Mesothelial cell of epicardium (in vitro differentiated cells): ENCODE data around the gene DNAI1. TPM values are rescaled to one million over a fixed set of nuclear protein-coding genes. Genes with fewer than 3 reads are reported as not detected.

Source experiments
- DNase-seq, 2 experiments: peaks; one replicate each; pipeline ENCODE4 v3.0.0; 2021; ENCODE audit warnings: low spot score in 2 of 2; ENCODE audit not compliant: unreplicated experiment in 2 of 2
- H3K27ac Mint-ChIP-seq: 2 replicates; pipeline ENCODE4 v1.8.0; 2021; ENCODE audit warnings: mixed read lengths
- H3K27me3 Mint-ChIP-seq: 2 replicates; pipeline ENCODE4 v1.8.0; 2021; ENCODE audit warnings: low read depth, mixed read lengths
- H3K36me3 Mint-ChIP-seq: 2 replicates; pipeline ENCODE4 v1.8.0; 2021; ENCODE audit warnings: mixed read lengths
- H3K4me1 Mint-ChIP-seq: 2 replicates; pipeline ENCODE4 v1.8.0; 2021; ENCODE audit warnings: mixed read lengths
- H3K4me3 Mint-ChIP-seq: 2 replicates; pipeline ENCODE4 v1.8.0; 2021; ENCODE audit warnings: mild to moderate bottlenecking, moderate library complexity, mixed read lengths
- H3K9me3 Mint-ChIP-seq: 2 replicates; pipeline ENCODE4 v1.8.0; 2021; ENCODE audit warnings: mixed read lengths
- total RNA-seq: library from RNA; stranded (reverse); gene quantifications from 3 replicates; pipeline ENCODE4 v1.2.1, GENCODE V29; 2021
- TF ChIP-seq, protein P1 (sequence below): fragments of 200-600 bp; sonication (generic); IDR thresholded peaks from one replicate; pipeline ENCODE4 v1.5.0; 2021; ENCODE audit warnings: antibody characterized with exemption; ENCODE audit not compliant: unreplicated experiment

DNAI1 gene
- total RNA-seq, 1 donor from 2014 or later: not detected

DNA sequence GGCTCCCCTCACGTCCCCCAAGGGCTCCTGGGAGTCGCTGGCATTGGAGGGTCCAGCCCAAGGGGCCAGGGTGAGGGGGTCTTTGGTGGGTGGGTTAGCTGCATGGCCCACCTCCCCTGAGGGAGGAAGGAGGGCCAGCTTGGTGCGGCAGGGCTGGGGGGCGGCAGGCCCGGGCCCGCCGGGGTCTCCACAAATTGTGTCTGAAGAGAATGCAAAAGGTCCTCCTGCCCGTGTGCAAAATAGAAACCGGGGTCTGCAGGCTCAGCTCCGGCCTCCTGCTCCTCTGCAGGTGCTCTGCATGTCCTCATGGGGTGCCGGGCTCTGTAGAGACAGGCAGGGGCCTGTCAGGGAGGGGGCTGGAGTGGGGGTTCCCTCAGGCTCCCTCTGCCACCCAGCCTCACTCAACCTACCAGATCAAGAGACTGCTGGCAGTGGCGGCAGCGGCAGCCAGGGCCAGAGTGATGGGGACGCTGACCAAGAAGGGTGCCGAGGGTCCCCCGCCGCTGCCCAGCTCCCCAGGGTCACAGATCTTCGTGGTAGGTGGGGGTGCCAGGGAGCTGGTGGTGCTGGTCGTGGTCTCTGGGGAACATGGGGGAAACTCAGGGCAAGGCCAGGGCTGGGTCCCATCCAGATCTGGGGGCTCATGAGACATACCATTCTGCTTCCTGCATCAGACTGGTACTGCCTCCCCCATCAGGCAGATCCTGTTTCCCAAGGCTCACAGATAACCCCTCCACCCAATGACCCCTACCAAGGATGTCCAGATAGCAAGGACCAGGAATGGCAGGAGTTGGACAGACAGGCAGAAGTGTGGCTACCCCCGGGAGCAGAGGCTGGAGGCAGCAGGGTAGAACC is 93.4 kb downstream of the DNAI1 start:
- no peak for DNase-seq
- H3K4me1 Mint-ChIP-seq: peaks cover 23% of the 10 kb centered on the region

DNA sequence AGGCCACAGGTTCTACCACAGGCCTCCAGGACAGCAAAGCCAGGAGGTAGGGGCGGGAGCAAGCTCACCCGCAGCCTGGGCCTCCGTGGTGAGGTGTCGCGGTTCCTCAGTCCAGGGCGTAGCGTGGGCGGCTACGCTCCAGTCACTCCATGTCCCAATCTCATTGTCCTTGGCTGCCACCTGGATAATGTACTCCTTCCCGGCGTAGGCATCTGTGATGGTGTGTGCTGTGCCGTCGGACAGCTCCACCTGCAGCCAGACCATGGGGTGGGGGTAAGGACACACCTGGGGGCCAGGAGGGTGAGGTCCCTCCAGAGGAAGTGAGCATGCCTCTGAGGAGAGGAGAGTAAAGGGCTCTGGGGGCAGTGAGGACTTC is 94.0 kb downstream of the DNAI1 start:
- no peak for DNase-seq
- TF ChIP-seq, protein P1, sequence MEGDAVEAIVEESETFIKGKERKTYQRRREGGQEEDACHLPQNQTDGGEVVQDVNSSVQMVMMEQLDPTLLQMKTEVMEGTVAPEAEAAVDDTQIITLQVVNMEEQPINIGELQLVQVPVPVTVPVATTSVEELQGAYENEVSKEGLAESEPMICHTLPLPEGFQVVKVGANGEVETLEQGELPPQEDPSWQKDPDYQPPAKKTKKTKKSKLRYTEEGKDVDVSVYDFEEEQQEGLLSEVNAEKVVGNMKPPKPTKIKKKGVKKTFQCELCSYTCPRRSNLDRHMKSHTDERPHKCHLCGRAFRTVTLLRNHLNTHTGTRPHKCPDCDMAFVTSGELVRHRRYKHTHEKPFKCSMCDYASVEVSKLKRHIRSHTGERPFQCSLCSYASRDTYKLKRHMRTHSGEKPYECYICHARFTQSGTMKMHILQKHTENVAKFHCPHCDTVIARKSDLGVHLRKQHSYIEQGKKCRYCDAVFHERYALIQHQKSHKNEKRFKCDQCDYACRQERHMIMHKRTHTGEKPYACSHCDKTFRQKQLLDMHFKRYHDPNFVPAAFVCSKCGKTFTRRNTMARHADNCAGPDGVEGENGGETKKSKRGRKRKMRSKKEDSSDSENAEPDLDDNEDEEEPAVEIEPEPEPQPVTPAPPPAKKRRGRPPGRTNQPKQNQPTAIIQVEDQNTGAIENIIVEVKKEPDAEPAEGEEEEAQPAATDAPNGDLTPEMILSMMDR: no peak
- Mint-ChIP-seq H3K36me3 (no peaks in the 10 kb centered on the region), H3K4me3 (no peak overlapping the region), H3K4me1 (peaks cover 28% of the 10 kb centered on the region), H3K27ac (no peak overlapping the region), H3K27me3 (peaks cover 14% of the 10 kb centered on the region), H3K9me3 (no peaks in the 10 kb centered on the region)

More for the DNA sequence above, 93.4 kb downstream of the DNAI1 start:
- peaks cover 18% of the 10 kb centered on the region for H3K27me3 Mint-ChIP-seq
- H3K27ac Mint-ChIP-seq: no peak overlapping the region
- H3K4me3 Mint-ChIP-seq: no peak overlapping the region
- H3K9me3 Mint-ChIP-seq: no peaks in the 10 kb centered on the region
- H3K36me3 Mint-ChIP-seq: no peaks in the 10 kb centered on the region
- TF ChIP-seq, protein P1: no peak

DNA sequence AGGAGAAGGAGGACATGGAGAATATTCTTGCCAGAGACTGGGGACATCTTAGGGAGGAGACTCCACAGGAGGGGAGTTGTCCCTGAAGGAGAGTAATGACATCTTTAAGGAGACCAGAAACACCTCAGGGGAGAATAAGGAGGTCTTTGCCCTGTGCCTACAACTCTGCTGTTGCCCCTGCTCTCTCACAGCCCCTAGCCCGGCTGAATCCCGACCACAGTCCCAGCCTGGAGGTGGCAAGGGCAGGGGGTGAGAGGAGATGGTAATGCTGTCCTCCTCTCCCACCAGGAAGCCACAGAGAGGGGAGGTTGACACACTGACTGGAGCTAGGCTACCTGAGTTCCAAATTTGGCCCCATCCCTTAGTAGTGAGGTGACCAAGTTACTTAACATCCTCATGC is 94.4 kb downstream of the DNAI1 start:
- Mint-ChIP-seq H3K36me3 (no peaks in the 10 kb centered on the region), H3K4me1 (peaks cover 31% of the 10 kb centered on the region), H3K4me3 (no peak overlapping the region), H3K9me3 (no peaks in the 10 kb centered on the region), H3K27me3 (peaks cover 10% of the 10 kb centered on the region), H3K27ac (no peak overlapping the region)
- TF ChIP-seq, protein P1: no peak
- no peak for DNase-seq

DNA sequence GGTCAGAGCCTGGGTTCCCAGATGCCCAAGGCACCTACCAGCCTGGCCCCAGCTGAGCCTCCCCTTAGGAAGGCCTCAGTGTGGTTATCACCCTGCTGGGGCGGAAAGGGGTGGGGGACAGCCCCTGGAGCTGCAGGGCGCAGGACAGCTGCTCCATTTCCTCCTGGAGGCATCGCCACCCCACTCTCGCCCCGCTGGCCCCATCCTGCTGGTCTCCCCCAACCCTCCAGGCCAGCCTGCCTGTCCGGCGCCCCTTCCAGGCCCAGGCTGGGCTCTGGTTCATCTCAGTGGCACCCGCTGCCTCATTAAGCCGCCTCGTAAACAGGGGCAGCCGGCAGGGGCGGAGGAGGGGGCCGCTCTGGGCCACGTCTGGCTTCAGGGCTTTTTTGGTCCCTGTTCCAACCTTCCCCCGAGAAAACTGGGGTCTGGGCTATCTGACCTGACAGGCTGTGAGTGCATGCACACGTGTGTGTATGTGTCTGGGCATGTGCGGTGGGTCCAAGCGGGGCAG is 95.0 kb downstream of the DNAI1 start:
- peaks cover 37% of the 10 kb centered on the region for H3K4me1 Mint-ChIP-seq
- H3K4me3 Mint-ChIP-seq: no peak overlapping the region
- no peaks in the 10 kb centered on the region for H3K36me3 Mint-ChIP-seq
- DNase-seq: no peak
- peaks cover 5% of the 10 kb centered on the region for H3K27me3 Mint-ChIP-seq
- H3K9me3 Mint-ChIP-seq: no peaks in the 10 kb centered on the region
- TF ChIP-seq, protein P1: no peak
- no peak overlapping the region for H3K27ac Mint-ChIP-seq

DNA sequence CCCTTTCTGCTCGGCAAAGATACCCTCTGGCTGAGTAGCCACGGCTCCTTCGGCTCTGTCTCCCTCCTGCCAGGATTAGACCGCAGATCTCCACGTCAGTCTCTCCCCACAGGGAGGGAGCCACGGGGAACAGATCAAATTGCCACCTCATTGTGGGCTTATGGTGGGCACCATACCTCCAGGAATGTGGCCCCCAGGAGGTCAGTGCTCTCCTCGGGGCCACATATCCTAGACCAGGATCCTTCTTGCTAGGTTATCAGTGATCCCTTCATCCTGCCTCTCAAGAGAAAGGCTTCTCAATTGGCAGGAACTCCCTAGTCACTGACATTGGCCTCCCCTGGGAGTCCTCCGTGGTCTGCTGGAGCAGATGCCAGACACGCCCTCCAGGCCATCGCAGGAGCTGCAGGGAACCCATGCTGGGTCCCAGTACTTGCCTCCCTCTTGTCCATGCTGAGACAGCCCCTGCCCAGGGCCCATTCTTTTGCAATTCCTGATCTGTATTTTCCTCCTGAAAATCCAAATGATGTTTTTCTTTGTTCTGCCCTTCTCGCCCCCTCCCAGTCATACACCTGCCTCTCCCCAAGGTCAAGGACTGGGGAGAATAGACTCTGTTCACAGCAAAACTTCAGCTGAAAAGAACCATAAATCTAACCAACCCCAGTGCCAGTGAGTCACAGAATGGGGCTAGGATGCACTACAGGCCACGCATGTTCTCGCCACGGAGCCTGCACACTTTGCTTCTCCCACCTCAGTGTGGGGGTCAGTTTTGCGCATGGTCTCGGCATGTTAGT is 95.8 kb downstream of the DNAI1 start:
- Mint-ChIP-seq H3K36me3 (no peaks in the 10 kb centered on the region), H3K9me3 (no peaks in the 10 kb centered on the region), H3K27me3 (peaks cover 6% of the 10 kb centered on the region), H3K4me1 (peaks cover 42% of the 10 kb centered on the region), H3K4me3 (no peak overlapping the region), H3K27ac (no peak overlapping the region)
- no peak for DNase-seq
- TF ChIP-seq, protein P1: no peak
